ENCODE results near the gene PUSL1.

The PUSL1 gene

DNA sequence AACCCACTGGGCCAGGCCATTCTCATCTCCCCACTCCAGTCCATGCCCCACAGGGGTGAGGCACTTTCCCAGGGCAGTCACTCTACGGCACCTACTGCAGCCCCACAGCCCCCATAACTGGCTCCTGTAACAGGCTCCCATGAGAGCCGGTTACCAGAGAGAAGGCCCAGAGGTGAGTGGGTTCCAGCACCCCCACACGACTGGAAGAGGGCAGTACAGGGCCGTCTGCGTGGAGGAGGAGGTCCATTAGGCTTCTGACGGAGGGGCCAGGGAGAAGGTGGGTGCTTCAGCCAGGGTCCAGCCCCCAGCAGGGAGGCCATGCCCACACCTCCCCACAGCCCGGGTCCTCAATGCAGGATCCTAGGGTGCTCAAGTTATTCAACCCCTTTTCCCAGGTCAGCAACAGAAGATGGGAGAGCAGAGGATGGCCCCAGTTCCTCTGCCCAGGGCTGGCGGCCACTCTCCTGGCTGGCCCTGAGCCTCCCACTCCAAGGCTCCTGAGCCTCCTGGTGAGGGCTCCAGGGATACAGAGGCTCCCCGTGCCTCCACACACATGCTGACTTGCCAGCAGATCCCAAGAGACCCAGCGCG is 2.2 kb upstream of the PUSL1 start:
- Histone ChIP-seq H3K79me1 (ENCODE audit: low read depth, low read length) (peaks cover 20% of the 10 kb centered on the region), H3K4me2 (ENCODE audit: insufficient read depth, low read length, poor library complexity, severe bottlenecking) (peak overlapping the region; percentile 91)

DNA sequence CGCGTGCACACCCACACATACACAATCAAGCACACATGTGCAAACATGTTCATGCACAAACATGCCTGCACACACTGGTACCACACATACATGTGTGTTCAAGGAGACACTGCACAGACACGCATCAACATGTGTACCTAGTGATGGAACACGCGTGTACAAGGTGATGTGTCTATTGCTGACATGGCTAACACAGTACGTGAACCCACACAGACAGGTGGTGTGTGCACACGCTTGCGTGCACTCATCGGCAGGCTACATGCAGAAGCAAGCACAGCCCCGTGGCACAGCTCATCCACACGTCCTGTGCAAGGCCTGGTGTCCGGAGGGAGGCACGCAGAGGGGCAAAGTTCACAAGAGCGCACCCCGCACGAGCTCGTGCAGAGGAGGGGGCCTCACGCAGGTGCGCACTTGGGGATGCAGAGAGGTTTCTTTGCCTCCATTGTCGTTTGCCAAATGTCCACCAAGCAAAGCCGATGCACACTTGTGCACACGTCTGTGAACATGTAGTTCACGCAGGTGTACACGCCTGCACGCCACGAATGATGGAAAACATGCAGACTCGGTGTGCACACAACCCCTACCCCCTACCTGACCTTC is 1.6 kb upstream of the PUSL1 start:
- peaks cover 19% of the 10 kb centered on the region for H3K79me1 ChIP-seq (ENCODE audit: low read depth, low read length)
- no peak for DNase-seq (ENCODE audit: low spot score)
- peak overlapping the region; percentile 2 for H2BK12ac ChIP-seq (ENCODE audit: low read length)
- H3K4me2 ChIP-seq (ENCODE audit: insufficient read depth, low read length, poor library complexity, severe bottlenecking): peak overlapping the region; percentile 91
- H2AFZ ChIP-seq (ENCODE audit: low read length): peak overlapping the region; percentile 75
- H2BK15ac ChIP-seq (ENCODE audit: low read length): no peak overlapping the region
- no peak overlapping the region for H2BK120ac ChIP-seq (ENCODE audit: low read depth, low read length)
- H2BK5ac ChIP-seq (ENCODE audit: low read length): no peak overlapping the region
- H3K36me3 ChIP-seq (replicated peaks in 1 of 2; ENCODE audit: control insufficient read depth in 2 of 2, insufficient read depth in 2 of 2, low read length in 2 of 2): peaks cover 17 to 25% of the 10 kb centered on the region in 2 donors
- no peak overlapping the region for H3K4ac ChIP-seq (ENCODE audit: low read length)
- peak overlapping the region; percentile 17 for H4K8ac ChIP-seq (ENCODE audit: low read depth, low read length)
- no CpG with 5 or more reads among the region's 27 CpGs for WGBS, 2 donors (ENCODE audit: extremely low coverage in 2 of 2, insufficient read length in 2 of 2, insufficient replicate concordance in 1 of 2)
- no peak overlapping the region for H3K27ac ChIP-seq (replicated peaks; ENCODE audit: low read length)
- H2AK5ac ChIP-seq (ENCODE audit: low read depth, low read length): peak overlapping the region; percentile 100
- H4K91ac ChIP-seq (ENCODE audit: low read depth, low read length, poor library complexity): no peak overlapping the region
- peak overlapping the region; percentile 94 for H3K9ac ChIP-seq (ENCODE audit: low read depth, low read length, poor library complexity)
- H3K14ac ChIP-seq (ENCODE audit: low read length): peak overlapping the region; percentile 82
- H3K4me1 ChIP-seq (ENCODE audit: control insufficient read depth in 2 of 2, insufficient read depth in 1 of 2, low read depth in 1 of 2, low read length in 2 of 2): peaks cover 36 to 38% of the 10 kb centered on the region in 2 donors
- H3K18ac ChIP-seq (ENCODE audit: low read length): peak overlapping the region; percentile 91
- H3K4me3 ChIP-seq (ENCODE audit: low read length in 2 of 2): peak overlapping the region; percentile 75 to 93
- peaks cover 0 to 2% (median 0%) of the 10 kb centered on the region in 3 experiments for H3K27me3 ChIP-seq (ENCODE audit: control insufficient read depth in 3 of 3, insufficient read depth in 3 of 3, low read depth in 1 of 3, low read length in 3 of 3)
- H3K23ac ChIP-seq (ENCODE audit: low read depth, low read length, poor library complexity): peak overlapping the region; percentile 66
- H3K9me3 ChIP-seq (replicated peaks in 1 of 2; ENCODE audit: control insufficient read depth in 2 of 2, insufficient read depth in 1 of 2, low read depth in 1 of 2, low read length in 2 of 2): no peaks in the 10 kb centered on the region

More for the DNA sequence above, 2.2 kb upstream of the PUSL1 start:
- H3K23ac ChIP-seq (ENCODE audit: low read depth, low read length, poor library complexity): peak overlapping the region; percentile 66
- H3K14ac ChIP-seq (ENCODE audit: low read length): peak overlapping the region; percentile 58
- peak overlapping the region; percentile 11 for H2BK5ac ChIP-seq (ENCODE audit: low read length)
- no peak overlapping the region for H2BK120ac ChIP-seq (ENCODE audit: low read depth, low read length)
- peak overlapping the region in 1 of 2 donors; percentile 75 for H3K4me3 ChIP-seq (ENCODE audit: low read length in 2 of 2)
- peak overlapping the region; percentile 65 for H3K18ac ChIP-seq (ENCODE audit: low read length)
- DNase-seq (ENCODE audit: low spot score): no peak
- H3K4ac ChIP-seq (ENCODE audit: low read length): no peak overlapping the region
- H2AK5ac ChIP-seq (ENCODE audit: low read depth, low read length): peak overlapping the region; percentile 100
- no peak overlapping the region for H4K8ac ChIP-seq (ENCODE audit: low read depth, low read length)
- no peak overlapping the region for H4K91ac ChIP-seq (ENCODE audit: low read depth, low read length, poor library complexity)
- H3K9ac ChIP-seq (ENCODE audit: low read depth, low read length, poor library complexity): peak overlapping the region; percentile 94
- no peak overlapping the region for H2AFZ ChIP-seq (ENCODE audit: low read length)
- H3K9me3 ChIP-seq (replicated peaks in 1 of 2; ENCODE audit: control insufficient read depth in 2 of 2, insufficient read depth in 1 of 2, low read depth in 1 of 2, low read length in 2 of 2): no peaks in the 10 kb centered on the region
- H3K27ac ChIP-seq (replicated peaks; ENCODE audit: low read length): no peak overlapping the region
- no peak overlapping the region for H2BK12ac ChIP-seq (ENCODE audit: low read length)
- no CpG with 5 or more reads among the region's 11 CpGs for WGBS, 2 donors (ENCODE audit: extremely low coverage in 2 of 2, insufficient read length in 2 of 2, insufficient replicate concordance in 1 of 2)
- peaks cover 36 to 38% of the 10 kb centered on the region in 2 donors for H3K4me1 ChIP-seq (ENCODE audit: control insufficient read depth in 2 of 2, insufficient read depth in 1 of 2, low read depth in 1 of 2, low read length in 2 of 2)
- H2BK15ac ChIP-seq (ENCODE audit: low read length): peak overlapping the region; percentile 94
- H3K36me3 ChIP-seq (replicated peaks in 1 of 2; ENCODE audit: control insufficient read depth in 2 of 2, insufficient read depth in 2 of 2, low read length in 2 of 2): peaks cover 11 to 19% of the 10 kb centered on the region in 2 donors
- H3K27me3 ChIP-seq (ENCODE audit: control insufficient read depth in 3 of 3, insufficient read depth in 3 of 3, low read depth in 1 of 3, low read length in 3 of 3): peaks cover 0 to 2% (median 0%) of the 10 kb centered on the region in 3 experiments

DNA sequence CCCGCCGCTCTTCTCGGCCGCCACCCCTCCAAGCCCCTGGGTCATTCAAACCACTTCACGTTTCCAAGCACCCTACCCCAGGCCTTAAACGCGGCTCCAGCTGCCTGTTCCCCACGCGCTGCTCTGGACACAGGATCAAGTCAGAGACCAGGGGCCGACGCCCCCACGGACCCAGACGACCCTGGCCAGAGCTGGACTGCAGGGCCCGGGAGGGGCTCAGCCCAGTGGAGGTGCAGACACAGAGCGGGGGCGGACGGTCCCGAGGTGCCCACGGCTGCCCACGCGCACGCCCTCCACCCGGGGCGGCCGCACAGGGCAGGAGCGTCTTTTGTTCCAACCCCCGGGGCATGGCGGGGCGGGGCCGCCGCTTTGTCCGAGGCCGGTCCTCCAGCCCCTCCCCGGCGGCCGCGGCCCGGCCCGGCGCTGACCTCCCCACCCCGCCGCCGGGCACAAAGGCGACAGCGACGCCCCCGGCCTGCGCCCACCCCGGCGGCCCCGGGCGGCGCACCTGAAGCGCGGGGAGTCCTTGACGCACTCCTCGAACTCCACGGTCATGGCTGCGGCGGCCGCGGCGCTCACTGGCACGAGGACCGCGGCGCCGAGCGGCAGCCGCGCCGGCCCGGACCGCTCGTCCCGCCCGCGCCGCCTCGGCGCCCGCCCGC is 1.0 kb upstream of the PUSL1 start:
- H3K9me3 ChIP-seq (replicated peaks in 1 of 2; ENCODE audit: control insufficient read depth in 2 of 2, insufficient read depth in 1 of 2, low read depth in 1 of 2, low read length in 2 of 2): no peaks in the 10 kb centered on the region
- H3K27ac ChIP-seq (replicated peaks; ENCODE audit: low read length): peak overlapping the region; percentile 46
- peak overlapping the region; percentile 90 for H2AK5ac ChIP-seq (ENCODE audit: low read depth, low read length)
- no peak overlapping the region for H4K91ac ChIP-seq (ENCODE audit: low read depth, low read length, poor library complexity)
- peak overlapping the region; percentile 91 for H3K4me2 ChIP-seq (ENCODE audit: insufficient read depth, low read length, poor library complexity, severe bottlenecking)
- H3K4me3 ChIP-seq (ENCODE audit: low read length in 2 of 2): peak overlapping the region; percentile 75 to 93
- H3K79me1 ChIP-seq (ENCODE audit: low read depth, low read length): peaks cover 18% of the 10 kb centered on the region
- peak overlapping the region; percentile 66 for H3K23ac ChIP-seq (ENCODE audit: low read depth, low read length, poor library complexity)
- H3K4me1 ChIP-seq (ENCODE audit: control insufficient read depth in 2 of 2, insufficient read depth in 1 of 2, low read depth in 1 of 2, low read length in 2 of 2): peaks cover 36 to 38% of the 10 kb centered on the region in 2 donors
- H2BK15ac ChIP-seq (ENCODE audit: low read length): peak overlapping the region; percentile 37
- peak overlapping the region; percentile 76 for H3K4ac ChIP-seq (ENCODE audit: low read length)
- WGBS, 2 donors (ENCODE audit: extremely low coverage in 2 of 2, insufficient read length in 2 of 2, insufficient replicate concordance in 1 of 2): no CpG with 5 or more reads among the region's 83 CpGs
- H3K36me3 ChIP-seq (replicated peaks in 1 of 2; ENCODE audit: control insufficient read depth in 2 of 2, insufficient read depth in 2 of 2, low read length in 2 of 2): peaks cover 21 to 32% of the 10 kb centered on the region in 2 donors
- DNase-seq (ENCODE audit: low spot score): no peak
- no peak overlapping the region for H4K8ac ChIP-seq (ENCODE audit: low read depth, low read length)
- peak overlapping the region; percentile 82 for H2BK5ac ChIP-seq (ENCODE audit: low read length)
- H2BK12ac ChIP-seq (ENCODE audit: low read length): no peak overlapping the region
- peaks cover 0 to 2% (median 0%) of the 10 kb centered on the region in 3 experiments for H3K27me3 ChIP-seq (ENCODE audit: control insufficient read depth in 3 of 3, insufficient read depth in 3 of 3, low read depth in 1 of 3, low read length in 3 of 3)
- H3K18ac ChIP-seq (ENCODE audit: low read length): peak overlapping the region; percentile 91
- H3K9ac ChIP-seq (ENCODE audit: low read depth, low read length, poor library complexity): peak overlapping the region; percentile 94
- H2BK120ac ChIP-seq (ENCODE audit: low read depth, low read length): no peak overlapping the region
- H2AFZ ChIP-seq (ENCODE audit: low read length): peak overlapping the region; percentile 75
- H3K14ac ChIP-seq (ENCODE audit: low read length): peak overlapping the region; percentile 82
